GM12875 (cell line): ENCODE results near the gene VARS2.

ENCODE experiments used
- H3K4me3 ChIP-seq: one replicate; pipeline ENCODE4 v1.5.1; 2011; ENCODE audit warnings: low read depth, low read length, control low read depth
- TF ChIP-seq, protein P1 (sequence below): IDR thresholded peaks from 2 replicates; pipeline ENCODE4 v1.5.1; 2011; ENCODE audit warnings: low read depth, mild to moderate bottlenecking, control low read depth, inconsistent platforms, low read length, moderate library complexity, borderline replicate concordance; ENCODE audit not compliant: insufficient read depth

Gene VARS2

DNA sequence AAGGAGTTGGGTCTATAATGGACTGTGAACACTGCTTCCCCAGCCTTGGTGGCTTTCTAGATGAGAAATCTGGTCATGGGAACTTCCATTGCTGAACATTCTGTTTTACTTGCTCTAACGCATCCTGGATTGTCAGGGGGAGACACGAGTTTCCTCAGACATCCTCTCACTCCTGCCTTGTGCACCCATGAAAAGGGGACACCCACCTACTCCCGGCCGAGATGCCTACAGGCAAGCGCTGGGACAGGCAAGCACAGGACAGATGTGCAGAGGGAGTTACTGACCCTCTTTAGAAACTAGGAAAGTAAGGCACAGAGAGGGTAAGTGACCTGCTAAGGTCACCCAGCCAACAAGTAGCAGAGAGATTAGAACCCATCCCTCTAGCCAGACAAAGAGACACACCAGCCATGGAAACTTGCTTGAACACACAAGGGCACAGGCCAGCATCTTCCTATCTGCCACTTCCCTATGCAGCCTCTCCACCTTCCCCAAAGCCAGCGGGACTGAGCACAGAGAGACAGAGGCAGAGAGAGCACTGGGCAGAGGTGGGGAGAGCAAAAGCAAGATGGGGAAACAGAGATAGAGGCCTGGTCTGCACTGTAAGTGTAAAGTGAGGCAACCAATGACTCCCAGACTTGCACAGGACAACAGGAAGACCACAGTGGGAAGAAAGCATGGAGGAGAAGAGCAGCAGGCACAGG is 18.8 kb downstream of the VARS2 start:
- H3K4me3 ChIP-seq, result no peak overlapping the region
- TF ChIP-seq, protein P1, sequence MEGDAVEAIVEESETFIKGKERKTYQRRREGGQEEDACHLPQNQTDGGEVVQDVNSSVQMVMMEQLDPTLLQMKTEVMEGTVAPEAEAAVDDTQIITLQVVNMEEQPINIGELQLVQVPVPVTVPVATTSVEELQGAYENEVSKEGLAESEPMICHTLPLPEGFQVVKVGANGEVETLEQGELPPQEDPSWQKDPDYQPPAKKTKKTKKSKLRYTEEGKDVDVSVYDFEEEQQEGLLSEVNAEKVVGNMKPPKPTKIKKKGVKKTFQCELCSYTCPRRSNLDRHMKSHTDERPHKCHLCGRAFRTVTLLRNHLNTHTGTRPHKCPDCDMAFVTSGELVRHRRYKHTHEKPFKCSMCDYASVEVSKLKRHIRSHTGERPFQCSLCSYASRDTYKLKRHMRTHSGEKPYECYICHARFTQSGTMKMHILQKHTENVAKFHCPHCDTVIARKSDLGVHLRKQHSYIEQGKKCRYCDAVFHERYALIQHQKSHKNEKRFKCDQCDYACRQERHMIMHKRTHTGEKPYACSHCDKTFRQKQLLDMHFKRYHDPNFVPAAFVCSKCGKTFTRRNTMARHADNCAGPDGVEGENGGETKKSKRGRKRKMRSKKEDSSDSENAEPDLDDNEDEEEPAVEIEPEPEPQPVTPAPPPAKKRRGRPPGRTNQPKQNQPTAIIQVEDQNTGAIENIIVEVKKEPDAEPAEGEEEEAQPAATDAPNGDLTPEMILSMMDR, result no peak

DNA sequence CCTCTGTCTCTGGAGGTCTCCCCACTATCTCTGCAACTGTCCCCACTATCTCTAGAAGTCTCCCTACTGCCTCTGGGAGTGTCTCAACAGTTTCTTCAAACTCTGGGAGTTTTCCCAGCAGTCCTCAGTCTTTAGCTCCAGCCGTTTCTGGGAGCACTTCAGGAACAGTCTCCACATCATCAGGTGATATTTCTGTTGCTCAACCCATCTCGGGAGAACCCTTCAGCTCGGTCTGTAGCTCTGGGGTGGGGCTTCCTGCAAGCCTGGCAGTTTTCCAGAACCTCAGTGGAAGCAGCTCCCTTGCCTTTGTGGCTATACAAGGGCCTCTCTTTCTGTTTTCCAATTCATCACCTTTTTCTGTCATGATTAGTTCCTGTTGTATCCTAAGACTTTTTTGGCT is 21.0 kb downstream of the VARS2 start:
- no peak overlapping the region for H3K4me3 ChIP-seq
- TF ChIP-seq, protein P1, result no peak

DNA sequence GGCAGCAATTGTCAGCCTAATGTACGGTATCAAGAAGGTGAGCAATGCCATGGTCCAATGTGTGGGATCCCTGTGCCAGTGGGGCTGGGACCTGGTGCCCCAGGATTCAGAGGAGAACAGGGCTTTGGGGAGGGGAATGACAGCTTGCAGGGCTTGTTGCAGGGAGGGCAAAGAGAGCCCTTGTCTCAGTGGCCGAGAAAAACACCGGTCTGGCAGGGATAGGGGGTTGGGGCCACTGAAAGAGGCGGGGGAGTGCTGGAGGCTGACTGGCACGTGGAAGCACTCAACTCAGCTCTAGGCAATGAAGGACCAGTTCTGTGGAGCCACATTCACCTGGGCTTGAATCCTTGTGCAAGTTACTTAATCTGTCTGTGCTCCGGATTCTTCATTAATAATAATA is 23.2 kb downstream of the VARS2 start:
- no peak overlapping the region for H3K4me3 ChIP-seq
- TF ChIP-seq, protein P1, result no peak

- TF ChIP-seq, protein P1, result no peak
- H3K4me3 ChIP-seq, result no peak overlapping the region
Observed at GRCh38 chr6:30938730-30939129, 24.7 kb downstream of the VARS2 start.

- TF ChIP-seq, protein P1, result no peak
- H3K4me3 ChIP-seq, result no peak overlapping the region
Observed at GRCh38 chr6:30939473-30939872, 25.4 kb downstream of the VARS2 start.

- TF ChIP-seq, protein P1, result no peak
- no peak within 1 kb of the TSS for H3K4me3 ChIP-seq
Observed at GRCh38 chr6:30940361-30940986, 26.4 kb downstream of the VARS2 start, which contains the start of gene MUCL3. Gene MUCL3, plus strand, starts transcription at chr6:30940973. Its CDS starts 27 bp downstream, at chr6:30941000.
